ENCODE results near the gene AXIN2. TPM values are rescaled to one million over a fixed set of nuclear protein-coding genes. Genes with fewer than 3 reads are reported as not detected.

AXIN2 gene
- polyA plus RNA-seq, 3 donors = 0.10 TPM; not detected in 2

DNA sequence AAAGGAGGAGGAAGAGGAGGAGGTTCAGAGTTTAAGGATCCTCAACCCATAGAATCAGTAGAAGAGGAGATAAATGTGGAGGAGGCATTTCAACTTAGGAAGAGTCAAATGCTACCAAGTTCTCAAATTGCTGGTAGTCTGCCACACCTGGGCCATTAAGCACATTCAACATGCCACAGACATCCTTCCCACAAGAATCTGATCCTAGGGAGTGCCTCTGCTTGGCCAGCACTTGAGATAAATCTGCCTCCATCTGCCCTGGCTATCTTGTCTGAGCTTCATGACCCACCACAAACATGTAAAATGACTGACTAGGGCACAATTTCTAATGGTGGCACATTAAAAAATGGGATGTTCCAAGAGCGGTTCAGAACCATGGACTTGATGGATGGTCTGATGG, 37.3 kb upstream of the AXIN2 start:
- no peak overlapping the region for H3K9ac ChIP-seq (ENCODE audit: insufficient read depth, low read length, poor library complexity, severe bottlenecking)
- DNase-seq = no peak
- no peaks in the 10 kb centered on the region for H3K36me3 ChIP-seq (replicated peaks in 1 of 2; ENCODE audit: control insufficient read depth in 1 of 2, insufficient read depth in 2 of 2, low read length in 2 of 2)
- Mint-ChIP-seq H3K9me3 (peaks cover 0 to 9% (median 3%) of the 10 kb centered on the region in 7 donors), H3K36me3 (no peaks in the 10 kb centered on the region), H3K4me1 (peaks cover 4% of the 10 kb centered on the region), H3K27ac (no peak overlapping the region), H3K4me3 (no peak overlapping the region), H3K27me3 (ENCODE audit: low read depth in 3 of 3) (peaks cover 11 to 15% (median 12%) of the 10 kb centered on the region in 3 donors)
- no peaks in the 10 kb centered on the region for H3K4me1 ChIP-seq (ENCODE audit: control insufficient read depth in 1 of 2, insufficient read depth in 2 of 2, low read length in 2 of 2)
- no peak overlapping the region for H3K27ac ChIP-seq (ENCODE audit: low read depth in 1 of 2, low read length in 2 of 2)
- H2AFZ ChIP-seq (ENCODE audit: insufficient read depth, low read depth, low read length, poor library complexity, severe bottlenecking) = no peak overlapping the region
- intact Hi-C loops (cut with micrococcal nuclease) = no loop called here
- peaks cover 0 to 11% of the 10 kb centered on the region in 2 donors for H3K27me3 ChIP-seq (ENCODE audit: control insufficient read depth in 2 of 2, insufficient read depth in 2 of 2, low read length in 2 of 2)
- no CpG with 5 or more reads among the region's 1 CpG for WGBS (ENCODE audit: insufficient coverage)
- no peaks in the 10 kb centered on the region for H4K20me1 ChIP-seq (ENCODE audit: insufficient read depth, low read length)
- H3K4me3 ChIP-seq (replicated peaks in 1 of 3; ENCODE audit: low read depth in 2 of 3, low read length in 3 of 3) = no peak overlapping the region
- H3K9me3 ChIP-seq (replicated peaks in 1 of 2; ENCODE audit: control insufficient read depth in 1 of 2, insufficient read depth in 1 of 2, low read length in 2 of 2) = no peaks in the 10 kb centered on the region
- TF ChIP-seq, protein P1, sequence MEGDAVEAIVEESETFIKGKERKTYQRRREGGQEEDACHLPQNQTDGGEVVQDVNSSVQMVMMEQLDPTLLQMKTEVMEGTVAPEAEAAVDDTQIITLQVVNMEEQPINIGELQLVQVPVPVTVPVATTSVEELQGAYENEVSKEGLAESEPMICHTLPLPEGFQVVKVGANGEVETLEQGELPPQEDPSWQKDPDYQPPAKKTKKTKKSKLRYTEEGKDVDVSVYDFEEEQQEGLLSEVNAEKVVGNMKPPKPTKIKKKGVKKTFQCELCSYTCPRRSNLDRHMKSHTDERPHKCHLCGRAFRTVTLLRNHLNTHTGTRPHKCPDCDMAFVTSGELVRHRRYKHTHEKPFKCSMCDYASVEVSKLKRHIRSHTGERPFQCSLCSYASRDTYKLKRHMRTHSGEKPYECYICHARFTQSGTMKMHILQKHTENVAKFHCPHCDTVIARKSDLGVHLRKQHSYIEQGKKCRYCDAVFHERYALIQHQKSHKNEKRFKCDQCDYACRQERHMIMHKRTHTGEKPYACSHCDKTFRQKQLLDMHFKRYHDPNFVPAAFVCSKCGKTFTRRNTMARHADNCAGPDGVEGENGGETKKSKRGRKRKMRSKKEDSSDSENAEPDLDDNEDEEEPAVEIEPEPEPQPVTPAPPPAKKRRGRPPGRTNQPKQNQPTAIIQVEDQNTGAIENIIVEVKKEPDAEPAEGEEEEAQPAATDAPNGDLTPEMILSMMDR (IDR thresholded peaks at IDR 0.05) = no peak
- no peak overlapping the region for H3K4me2 ChIP-seq (replicated peaks; ENCODE audit: extremely low read depth, low read length, poor library complexity, severe bottlenecking)
- no peaks in the 10 kb centered on the region for H3K79me2 ChIP-seq (ENCODE audit: insufficient read depth, low read length)

DNA sequence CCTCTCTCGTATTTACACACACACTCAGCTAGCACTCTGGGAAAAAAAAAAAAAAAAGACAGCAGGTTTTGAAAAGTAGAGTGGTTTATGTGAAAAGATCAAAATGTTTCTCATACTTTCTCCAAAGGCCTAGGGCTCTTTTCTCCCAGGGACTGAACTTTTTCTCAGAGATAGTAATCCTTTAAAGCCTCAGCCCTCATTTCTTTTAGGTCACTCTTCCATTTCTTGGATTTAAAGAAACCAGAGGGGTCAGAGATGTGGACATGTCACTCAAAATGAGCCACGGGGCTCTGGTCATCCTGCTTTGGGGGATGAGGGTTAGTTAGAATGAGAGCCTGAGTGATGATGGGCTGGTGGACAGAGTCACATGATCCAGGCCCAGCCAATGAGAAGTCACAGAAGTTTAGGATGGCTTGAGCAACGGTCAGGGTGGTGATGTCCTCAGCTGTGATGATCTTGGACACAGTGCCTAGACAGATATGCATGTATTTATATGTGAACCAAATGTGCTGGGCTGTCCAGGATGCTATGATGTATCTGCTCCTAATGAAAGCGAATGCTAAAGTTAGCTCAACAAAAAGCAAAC, 33.7 kb upstream of the AXIN2 start:
- Histone ChIP-seq H3K27me3 (ENCODE audit: control insufficient read depth in 2 of 2, insufficient read depth in 2 of 2, low read length in 2 of 2) (peaks cover 0 to 19% of the 10 kb centered on the region in 2 donors), H3K9ac (ENCODE audit: insufficient read depth, low read length, poor library complexity, severe bottlenecking) (no peak overlapping the region), H3K4me1 (ENCODE audit: control insufficient read depth in 1 of 2, insufficient read depth in 2 of 2, low read length in 2 of 2) (no peaks in the 10 kb centered on the region), H3K36me3 (replicated peaks in 1 of 2; ENCODE audit: control insufficient read depth in 1 of 2, insufficient read depth in 2 of 2, low read length in 2 of 2) (no peaks in the 10 kb centered on the region), H4K20me1 (ENCODE audit: insufficient read depth, low read length) (no peaks in the 10 kb centered on the region), H3K4me3 (replicated peaks in 1 of 3; ENCODE audit: low read depth in 2 of 3, low read length in 3 of 3) (no peak overlapping the region), H3K27ac (ENCODE audit: low read depth in 1 of 2, low read length in 2 of 2) (no peak overlapping the region), H3K79me2 (ENCODE audit: insufficient read depth, low read length) (no peaks in the 10 kb centered on the region), H2AFZ (ENCODE audit: insufficient read depth, low read depth, low read length, poor library complexity, severe bottlenecking) (no peak overlapping the region), H3K9me3 (replicated peaks in 1 of 2; ENCODE audit: control insufficient read depth in 1 of 2, insufficient read depth in 1 of 2, low read length in 2 of 2) (no peaks in the 10 kb centered on the region), H3K4me2 (replicated peaks; ENCODE audit: extremely low read depth, low read length, poor library complexity, severe bottlenecking) (no peak overlapping the region)
- WGBS (ENCODE audit: insufficient coverage) = 51% methylated on average over 2 of the region's 4 CpGs
- H3K4me1 Mint-ChIP-seq = peaks cover 6% of the 10 kb centered on the region
- peaks cover 0 to 7% (median 3%) of the 10 kb centered on the region in 7 donors for H3K9me3 Mint-ChIP-seq
- peaks cover 17 to 28% (median 17%) of the 10 kb centered on the region in 3 donors for H3K27me3 Mint-ChIP-seq (ENCODE audit: low read depth in 3 of 3)
- DNase-seq = no peak
- no peak overlapping the region for H3K4me3 Mint-ChIP-seq
- TF ChIP-seq, protein P1 (IDR thresholded peaks at IDR 0.05) = no peak
- no peaks in the 10 kb centered on the region for H3K36me3 Mint-ChIP-seq
- H3K27ac Mint-ChIP-seq = no peak overlapping the region
- intact Hi-C loops (cut with micrococcal nuclease) = no loop called here
